Endothelial cell of umbilical vein (primary cell): ENCODE measurements around the gene CKB.

Experiments
- CTCF ChIP-seq, 2 donors: IDR thresholded peaks; 1 replicate in 1 of 2; 2 replicates in 1 of 2; pipeline ENCODE4 v1.5.1; 2011; ENCODE audit warnings: low read length in 2 of 2, mild to moderate bottlenecking in 2 of 2, moderate library complexity in 2 of 2, control low read depth in 1 of 2, inconsistent platforms in 1 of 2, low read depth in 1 of 2; ENCODE audit not compliant: insufficient read depth in 1 of 2; ENCODE audit errors: extremely low read depth in 1 of 2
- EZH2 ChIP-seq: IDR thresholded peaks from 2 replicates; pipeline ENCODE4 v1.6.1; 2012; ENCODE audit warnings: borderline replicate concordance, low read depth, mild to moderate bottlenecking, moderate library complexity, low read length, inconsistent platforms; ENCODE audit not compliant: severe bottlenecking
- FOS ChIP-seq: IDR thresholded peaks from 2 replicates; pipeline ENCODE4 v1.6.1; 2011; ENCODE audit warnings: mild to moderate bottlenecking, low read length, moderate library complexity, borderline replicate concordance; ENCODE audit not compliant: insufficient read depth
- MAX ChIP-seq: IDR thresholded peaks from 2 replicates; pipeline ENCODE4 v1.6.1; 2011; ENCODE audit not compliant: insufficient read depth, insufficient read length
- POLR2A ChIP-seq: IDR thresholded peaks from 2 replicates; pipeline ENCODE4 v1.6.1; 2012; ENCODE audit warnings: low read depth, mild to moderate bottlenecking, control low read depth, low read length

GRCh38 chr14:103552011-103552845 is 29.6 kb upstream of the CKB start:
- TF ChIP-seq EZH2 (no peak), CTCF (IDR thresholded peaks at IDR 0.05; ENCODE audit: extremely low read depth in 1 of 2, insufficient read depth in 1 of 2, low read depth in 1 of 2, low read length in 2 of 2) (no peak), POLR2A (no peak), FOS (no peak), MAX (no peak)
